Measurements from ENCODE around the gene CD248.
"Not testable (repeated sequence)": the region's sequence is repeated elsewhere in the genome, so short reads cannot be mapped to it uniquely, and the experiment has no call there.

The CD248 gene

DNA sequence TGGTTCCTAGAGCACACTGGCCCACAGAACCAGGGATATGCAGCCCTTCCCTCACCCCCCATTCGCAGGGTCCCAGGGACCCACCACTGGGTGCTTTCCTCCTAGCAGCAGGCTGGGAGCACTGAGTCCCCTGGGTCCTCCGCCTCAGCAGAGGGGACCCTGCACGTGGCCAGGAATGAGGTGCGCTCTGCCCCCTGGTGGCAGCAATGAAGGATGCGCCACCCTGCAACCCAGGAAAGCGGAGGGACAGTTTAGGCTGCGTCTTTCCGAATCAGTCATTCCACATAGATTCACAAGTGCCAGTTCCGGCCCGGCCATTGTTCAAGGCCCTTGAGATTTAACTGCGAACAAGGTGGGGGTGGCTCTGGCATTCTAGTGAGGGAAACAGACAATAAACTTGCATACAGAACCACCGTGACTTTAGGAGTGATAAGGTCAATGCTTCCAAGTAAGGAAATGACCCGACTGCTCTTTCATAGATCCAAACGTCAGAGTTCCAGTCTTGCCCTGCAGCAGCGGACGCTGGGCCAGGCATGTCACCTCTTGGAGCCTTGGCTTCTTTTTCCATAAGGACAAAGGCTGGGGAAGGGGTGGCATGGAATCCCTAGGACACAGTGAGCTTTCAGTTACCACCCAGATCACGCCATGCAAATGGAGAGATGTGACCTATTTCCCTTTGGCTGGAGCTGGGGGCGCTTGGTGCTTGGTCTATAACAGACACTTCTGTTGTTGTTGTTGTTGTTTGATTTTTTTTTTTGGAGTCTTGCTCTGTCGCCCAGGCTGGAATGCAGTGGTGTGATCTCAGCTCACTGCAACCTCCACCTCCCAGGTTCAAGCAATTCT lies 11.7 kb upstream of the CD248 start:
- peak; percentile 89 for DNase-seq (ENCODE audit: low spot score)

- no peak for DNase-seq (ENCODE audit: low spot score)
Measured at GRCh38 chr11:66328031-66328301, 11.1 kb upstream of the CD248 start.

GRCh38 chr11:66327171-66328030 lies 10.6 kb upstream of the CD248 start:
- no peak for DNase-seq (ENCODE audit: low spot score)

DNA sequence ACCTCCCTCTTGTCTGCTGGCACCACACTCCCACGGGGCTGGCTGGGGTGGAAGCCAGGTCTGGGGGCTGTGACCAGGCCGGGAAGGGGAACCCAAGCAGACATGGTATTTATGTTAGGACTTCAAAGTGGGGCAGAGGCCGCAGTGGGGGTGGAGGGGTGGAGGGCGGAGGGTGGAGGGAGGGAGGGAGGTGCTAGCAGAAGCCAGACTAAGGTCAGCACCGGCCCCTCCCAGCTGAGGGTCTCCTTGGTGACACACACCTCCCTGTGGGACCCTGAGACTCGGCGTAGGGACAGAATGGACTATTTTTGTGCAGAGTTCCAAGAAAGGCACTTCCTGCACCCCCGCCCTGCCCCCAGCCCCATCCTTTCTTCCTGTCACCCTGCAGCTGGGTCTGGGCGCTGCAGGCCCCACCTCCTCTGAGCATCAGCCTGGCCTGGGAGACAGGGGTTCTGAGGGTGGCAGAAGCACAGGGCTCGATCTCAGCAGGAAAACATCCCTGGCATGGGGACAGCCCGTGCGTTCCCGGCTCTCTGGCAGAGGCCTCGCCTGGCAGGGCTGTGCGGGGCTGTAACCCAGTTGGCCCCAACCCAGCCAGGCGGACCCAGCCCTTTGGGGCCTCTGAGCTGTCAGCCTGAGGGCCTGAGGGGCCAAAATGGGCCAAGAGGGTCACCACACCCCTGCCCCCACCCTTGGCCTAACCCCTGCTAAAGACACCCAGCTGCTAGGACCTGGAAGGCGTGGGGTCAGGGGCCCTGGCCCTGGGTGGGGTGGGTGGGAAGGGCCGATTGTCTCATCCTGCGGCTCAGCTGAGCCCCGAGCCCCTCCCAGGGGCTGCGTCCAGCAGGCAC lies 9.6 kb upstream of the CD248 start:
- peak; percentile 28 for DNase-seq (ENCODE audit: low spot score)

DNA sequence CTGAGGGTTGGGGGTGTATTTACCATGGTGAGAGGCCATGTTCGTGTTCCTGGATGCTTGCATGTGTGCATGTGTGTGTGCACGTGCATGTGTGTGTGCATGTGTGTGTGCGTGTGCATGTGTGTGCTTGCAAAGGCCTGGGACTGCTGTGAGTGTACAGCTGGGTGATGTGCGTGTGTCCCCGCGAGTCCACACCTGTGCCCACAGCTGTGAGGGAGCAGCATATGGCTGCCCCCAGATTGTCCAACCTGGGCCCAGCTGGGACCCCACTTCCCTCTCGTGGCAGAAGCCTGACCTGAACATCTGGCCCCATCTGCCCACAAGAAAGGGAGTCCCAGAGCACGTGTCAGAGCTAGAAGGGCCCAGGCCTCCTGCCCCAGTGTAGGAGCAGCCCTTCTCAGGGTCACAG lies 8.4 kb upstream of the CD248 start:
- DNase-seq (ENCODE audit: low spot score): no peak

GRCh38 chr11:66324664-66325063 lies 7.8 kb upstream of the CD248 start:
- no peak for DNase-seq (ENCODE audit: low spot score)

DNA sequence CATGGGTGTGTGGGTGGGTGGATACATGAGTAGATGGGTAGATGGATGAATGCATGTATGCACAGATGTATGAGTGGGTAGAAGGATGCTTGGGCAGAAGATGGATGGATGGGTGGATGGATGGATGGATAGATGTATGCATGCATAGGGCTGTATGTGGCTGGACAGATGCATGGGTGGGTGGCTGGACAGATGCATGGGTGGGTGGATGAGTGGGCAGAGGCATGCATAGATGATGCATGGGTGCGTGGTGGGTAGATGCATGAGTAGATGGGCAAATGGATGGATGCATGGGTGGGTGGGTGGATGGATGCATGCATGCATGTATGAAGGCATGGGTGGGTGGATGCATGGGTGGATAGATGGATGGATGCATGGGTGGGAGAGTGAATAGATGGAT lies 6.8 kb upstream of the CD248 start:
- no peak for DNase-seq (ENCODE audit: low spot score)

- DNase-seq (ENCODE audit: low spot score): no peak
Measured at GRCh38 chr11:66322732-66323427, 6.0 kb upstream of the CD248 start.

DNA sequence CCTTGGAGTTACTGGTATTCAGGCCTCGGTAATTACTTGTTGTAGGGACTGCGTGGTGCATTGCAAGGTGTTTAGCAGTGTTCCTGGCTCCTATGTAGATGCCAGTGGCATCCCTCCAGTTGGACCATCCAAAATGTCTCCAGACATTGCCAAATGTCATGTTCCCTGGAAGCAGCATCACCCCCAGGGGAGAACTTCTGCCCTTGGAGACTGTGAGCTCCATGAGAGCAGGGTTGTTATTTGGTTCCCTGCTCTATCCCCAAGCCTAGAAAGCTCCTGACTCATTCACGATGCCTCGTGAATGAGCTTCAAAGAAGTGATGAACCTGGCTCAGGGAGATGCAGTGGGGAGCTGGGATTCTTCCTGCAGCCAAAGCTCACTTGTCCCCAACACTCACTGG lies 4.8 kb upstream of the CD248 start:
- DNase-seq (ENCODE audit: low spot score): no peak

DNA sequence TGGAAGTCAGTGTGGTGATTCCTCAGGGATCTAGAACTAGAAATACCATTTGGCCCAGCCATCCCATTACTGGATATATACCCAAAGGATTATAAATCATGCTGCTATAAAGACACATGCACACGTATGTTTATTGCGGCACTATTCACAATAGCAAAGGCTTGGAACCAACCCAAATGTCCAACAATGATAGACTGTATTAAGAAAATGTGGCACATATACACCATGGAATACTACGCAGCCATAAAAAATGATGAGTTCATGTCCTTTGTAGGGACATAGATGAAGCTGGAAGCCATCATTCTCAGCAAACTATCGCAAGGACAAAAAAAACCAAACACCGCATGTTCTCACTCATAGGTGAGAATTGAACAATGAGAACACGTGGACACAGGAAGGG lies 3.9 kb upstream of the CD248 start:
- DNase-seq (ENCODE audit: low spot score): not testable (repeated sequence)

DNA sequence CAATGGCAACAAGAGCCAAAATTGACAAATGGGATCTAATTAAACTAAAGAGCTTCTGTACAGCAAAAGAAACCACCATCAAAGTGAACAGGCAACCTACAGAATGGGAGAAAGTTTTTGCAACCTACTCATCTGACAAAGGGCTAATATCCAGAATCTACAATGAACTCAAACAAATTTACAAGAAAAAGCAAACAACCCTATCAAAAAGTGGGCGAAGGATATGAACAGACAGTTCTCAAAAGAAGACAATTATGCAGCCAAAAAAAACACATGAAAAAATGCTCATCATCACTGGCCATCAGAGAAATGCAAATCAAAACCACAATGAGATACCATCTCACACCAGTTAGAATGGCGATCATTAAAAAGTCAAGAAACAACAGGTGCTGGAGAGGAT lies 3.4 kb upstream of the CD248 start:
- DNase-seq (ENCODE audit: low spot score): not testable (repeated sequence)

GRCh38 chr11:66318600-66318970 lies 1.7 kb upstream of the CD248 start:
- no peak for DNase-seq (ENCODE audit: low spot score)

GRCh38 chr11:66317723-66318599 lies 1.1 kb upstream of the CD248 start:
- peak; percentile 75 for DNase-seq (ENCODE audit: low spot score)

- no peak for DNase-seq (ENCODE audit: low spot score)
Measured at GRCh38 chr11:66317322-66317722, 478 bp upstream of the CD248 start.

- DNase-seq (ENCODE audit: low spot score): no peak
Measured at GRCh38 chr11:66315921-66316811, 678 bp downstream of the CD248 start.

DNA sequence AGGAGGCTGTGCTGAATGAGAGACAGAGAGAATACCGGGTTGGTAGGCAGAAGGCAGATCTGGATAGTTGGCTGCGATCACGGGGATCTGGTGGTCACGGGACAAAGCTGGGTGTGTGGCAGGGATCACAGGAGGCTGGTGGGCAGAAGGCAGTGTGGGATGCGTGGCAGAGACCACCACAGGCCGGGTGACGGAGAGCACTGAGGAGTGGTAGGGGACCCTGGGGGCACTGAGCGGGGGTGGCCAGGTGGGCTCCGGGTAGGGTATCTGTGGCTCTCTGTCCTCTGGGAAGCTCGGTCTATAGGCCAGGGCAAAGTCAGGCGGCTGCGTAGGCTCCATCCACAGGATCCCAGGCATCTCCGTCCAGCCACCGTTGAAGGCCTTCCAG lies 1.4 kb downstream of the CD248 start:
- no peak for DNase-seq (ENCODE audit: low spot score)

- no peak for DNase-seq (ENCODE audit: low spot score)
Measured at GRCh38 chr11:66314561-66315497, 2.0 kb downstream of the CD248 start.

- DNase-seq (ENCODE audit: low spot score): no peak
Measured at GRCh38 chr11:66314186-66314501, 2.7 kb downstream of the CD248 start.
